CD4-positive, alpha-beta T cell treated with Interleukin-21 for 1 hour (primary cell): ENCODE measurements around the gene HNF4A.
"Not testable (repeated sequence)": the region's sequence is repeated elsewhere in the genome, so short reads cannot be mapped to it uniquely, and the experiment has no call there.

Source experiments
- DNase-seq: peaks from one replicate; pipeline ENCODE4 v3.0.0-alpha.2; 2020

The HNF4A gene

GRCh38 chr20:44355498-44356352 is at the start of gene HNF4A:
Gene HNF4A, plus strand, starts transcription at chr20:44355699. Its CDS starts 106 bp downstream, at chr20:44355805.
- DNase-seq: no peak

GRCh38 chr20:44306927-44307326 is 48.6 kb upstream of the HNF4A start:
- no peak for DNase-seq

- no peak for DNase-seq
Measured at GRCh38 chr20:44309763-44310663, 45.5 kb upstream of the HNF4A start.

DNA sequence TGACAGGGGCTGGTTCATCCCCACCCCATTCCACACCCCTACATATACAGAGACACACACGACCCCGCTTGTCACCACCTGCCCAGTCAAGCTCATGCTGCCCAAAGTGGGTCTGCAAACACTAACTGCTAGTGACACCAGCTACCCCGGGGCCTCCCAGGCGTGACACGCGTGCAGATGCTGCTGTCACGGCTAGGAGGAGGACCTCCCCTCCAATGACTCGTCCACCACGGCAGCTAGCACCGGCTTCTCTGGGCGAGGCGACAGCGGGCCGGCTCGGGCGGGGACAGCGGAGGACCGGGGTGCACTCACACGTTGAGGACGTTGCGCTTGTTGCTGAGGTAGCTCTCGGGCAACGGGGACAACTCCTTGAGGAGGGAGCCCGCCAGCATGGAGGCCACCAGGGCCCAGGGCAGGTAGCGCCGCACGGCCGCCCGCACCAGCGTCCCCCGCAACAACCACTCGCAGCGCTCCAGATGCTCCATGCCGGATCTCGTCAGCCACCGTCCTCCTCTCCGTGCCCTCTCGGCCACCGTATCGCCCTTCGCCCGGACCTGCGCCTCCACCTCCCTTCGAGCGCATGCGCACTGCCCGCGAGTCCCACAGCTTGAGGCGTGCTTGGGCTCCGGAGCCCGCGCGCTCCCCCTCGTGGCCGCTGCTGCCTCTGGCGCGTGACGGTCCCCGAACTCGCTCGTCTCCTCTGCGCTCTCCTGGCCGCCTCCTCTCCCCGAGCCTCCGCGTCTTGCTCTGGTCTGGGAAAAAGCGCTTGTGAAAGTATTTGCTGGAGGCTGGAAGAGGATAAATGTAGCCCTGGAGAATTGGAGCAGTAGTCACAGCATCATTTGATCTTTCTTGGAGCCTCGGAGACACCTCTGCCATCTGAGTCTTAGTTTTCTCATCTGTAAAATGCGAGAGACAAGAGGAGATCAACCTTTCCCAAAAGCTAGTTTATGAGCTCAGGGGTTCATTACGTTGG is 44.5 kb upstream of the HNF4A start, which contains the start of gene FITM2:
Gene FITM2 (minus strand): TSS at position 539 of the 976 bp plus-strand sequence. CDS start 54 bp downstream, at position 485.
- DNase-seq: peak; percentile 98

- no peak for DNase-seq
Measured at GRCh38 chr20:44314870-44315269, 40.6 kb upstream of the HNF4A start.

- DNase-seq: no peak
Measured at GRCh38 chr20:44319839-44320422, 35.6 kb upstream of the HNF4A start.

DNA sequence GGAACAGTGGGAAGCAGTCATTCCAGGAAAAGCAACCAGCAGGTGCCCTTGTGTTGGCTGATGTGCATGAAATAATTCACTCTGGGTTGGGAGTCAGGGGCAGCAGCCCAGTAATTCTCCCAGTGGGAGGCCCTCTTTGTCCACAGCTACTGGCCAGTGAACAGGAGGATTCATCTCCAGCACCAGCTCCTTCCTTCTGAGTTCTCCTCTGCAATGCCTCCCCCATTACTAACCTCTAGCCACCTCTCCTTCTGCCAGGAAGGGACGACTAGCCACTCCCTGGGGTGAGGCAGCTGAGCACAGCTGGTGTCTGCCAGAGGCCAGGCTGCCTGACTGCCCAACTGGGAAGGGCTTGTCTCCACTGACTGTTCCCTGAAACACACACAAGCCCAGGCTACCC is 31.2 kb upstream of the HNF4A start:
- DNase-seq: no peak

GRCh38 chr20:44326391-44327159 is 28.9 kb upstream of the HNF4A start:
- DNase-seq: no peak

- DNase-seq: not testable (repeated sequence)
Measured at GRCh38 chr20:44327748-44328147, 27.8 kb upstream of the HNF4A start.

DNA sequence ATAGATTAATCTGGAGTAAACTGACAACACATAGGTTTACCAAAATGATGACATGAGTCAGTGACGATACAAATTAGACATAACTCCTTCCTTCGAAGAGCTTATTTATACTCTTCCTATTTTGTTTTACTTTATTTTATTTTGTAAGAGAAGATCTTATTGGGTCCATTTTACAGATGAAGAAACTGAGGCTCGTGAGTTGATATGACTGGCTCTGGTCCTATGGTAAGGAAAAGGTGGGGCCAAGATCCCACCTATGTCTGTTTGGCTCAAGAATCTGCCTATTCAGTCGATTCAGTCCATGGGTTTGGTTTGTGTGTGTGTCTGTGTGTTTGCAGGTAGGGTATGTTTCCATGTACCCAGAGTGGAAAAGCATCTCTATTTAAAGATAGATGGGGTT is 27.1 kb upstream of the HNF4A start:
- DNase-seq: no peak

- DNase-seq: no peak
Measured at GRCh38 chr20:44331201-44331600, 24.3 kb upstream of the HNF4A start.

GRCh38 chr20:44334306-44334705 is 21.2 kb upstream of the HNF4A start:
- no peak for DNase-seq

DNA sequence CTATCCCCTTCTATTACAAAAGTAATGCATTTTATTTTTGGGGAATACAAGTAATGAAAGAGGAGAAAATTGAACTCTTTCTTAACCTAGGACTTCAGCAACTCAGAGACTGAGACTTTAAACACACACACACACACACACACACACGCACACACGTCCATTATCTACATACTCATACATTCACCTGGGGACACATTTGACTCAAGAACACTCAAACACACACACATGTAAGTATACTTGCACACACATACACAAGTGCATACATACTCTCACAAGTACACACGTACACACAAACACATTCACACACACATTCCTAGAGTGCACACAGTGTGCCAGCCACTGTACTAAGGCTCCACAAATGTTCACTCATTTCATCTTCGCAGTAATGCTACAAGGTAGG is 20.8 kb upstream of the HNF4A start:
- DNase-seq: no peak

DNA sequence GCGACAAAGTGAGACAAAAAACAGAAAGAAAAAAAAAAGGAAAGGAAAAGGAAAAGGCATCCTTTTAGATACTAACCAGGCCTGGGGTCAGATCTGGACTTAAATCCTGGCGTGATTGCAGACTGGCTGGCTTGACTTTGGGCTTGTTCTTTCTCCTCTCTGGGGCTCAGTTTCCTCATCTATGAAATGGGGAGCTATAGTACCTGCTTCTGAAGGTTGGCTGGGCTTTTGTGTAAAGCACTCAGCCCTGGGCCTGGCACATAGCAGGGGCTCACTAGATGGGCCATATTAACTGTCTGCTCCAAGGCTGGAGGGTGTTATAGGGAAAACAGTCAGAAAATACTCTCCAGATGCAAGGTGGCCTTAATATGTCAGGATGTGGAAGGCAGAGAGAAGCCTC is 19.8 kb upstream of the HNF4A start:
- DNase-seq: no peak

- no peak for DNase-seq
Measured at GRCh38 chr20:44336086-44336485, 19.4 kb upstream of the HNF4A start.

DNA sequence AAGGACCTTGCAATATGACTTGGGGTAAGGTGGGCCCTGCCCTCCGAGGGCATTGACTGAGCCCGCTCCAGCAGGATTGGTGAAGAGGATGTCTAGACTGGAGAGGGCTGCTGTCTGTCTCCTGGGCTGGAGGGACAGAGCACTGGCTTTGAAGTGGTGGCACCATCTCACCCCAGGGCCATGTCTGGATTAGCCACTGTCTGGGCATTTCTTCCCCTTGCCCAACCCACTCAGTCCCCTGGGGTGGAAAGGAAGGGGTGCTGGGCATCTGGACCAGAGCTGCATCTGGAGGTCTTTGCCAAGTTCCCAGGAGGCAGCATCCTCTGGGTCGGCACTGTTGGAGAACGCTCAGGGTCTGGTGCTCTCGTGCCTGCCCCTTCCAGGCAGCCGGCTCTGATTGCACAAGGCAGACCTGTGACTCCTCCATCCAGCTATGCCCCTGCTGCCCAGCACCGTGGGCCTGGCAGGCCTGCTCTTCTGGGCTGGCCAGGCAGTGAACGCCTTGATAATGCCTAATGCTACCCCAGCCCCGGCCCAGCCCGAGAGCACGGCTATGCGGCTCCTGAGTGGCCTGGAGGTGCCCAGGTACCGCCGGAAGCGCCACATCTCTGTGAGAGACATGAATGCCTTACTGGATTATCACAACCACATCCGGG is 18.6 kb upstream of the HNF4A start, which contains the start of gene R3HDML:
Gene R3HDML (plus strand): TSS at position 319 of the 656 bp plus-strand sequence. CDS start 115 bp downstream, at position 434.
- no peak for DNase-seq

DNA sequence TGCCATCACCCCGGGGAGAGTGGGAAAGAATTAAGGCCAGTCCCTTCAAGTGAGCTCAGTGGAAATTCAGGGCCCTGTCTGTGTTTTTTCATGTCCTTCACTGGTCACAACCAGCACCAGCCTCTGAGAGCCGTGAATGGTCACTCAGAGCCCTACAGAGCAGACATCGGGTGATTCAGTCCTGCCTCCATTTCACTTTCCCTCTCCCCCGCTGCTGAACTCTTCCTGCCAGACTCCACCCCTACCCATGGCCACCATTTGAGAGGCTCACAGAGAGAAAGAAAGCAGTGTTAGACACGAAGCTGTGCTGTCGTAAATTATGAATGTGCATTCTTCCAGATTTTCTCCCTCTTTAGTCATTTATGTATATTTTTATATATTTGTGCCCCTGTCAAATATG is 13.3 kb upstream of the HNF4A start:
- no peak for DNase-seq

DNA sequence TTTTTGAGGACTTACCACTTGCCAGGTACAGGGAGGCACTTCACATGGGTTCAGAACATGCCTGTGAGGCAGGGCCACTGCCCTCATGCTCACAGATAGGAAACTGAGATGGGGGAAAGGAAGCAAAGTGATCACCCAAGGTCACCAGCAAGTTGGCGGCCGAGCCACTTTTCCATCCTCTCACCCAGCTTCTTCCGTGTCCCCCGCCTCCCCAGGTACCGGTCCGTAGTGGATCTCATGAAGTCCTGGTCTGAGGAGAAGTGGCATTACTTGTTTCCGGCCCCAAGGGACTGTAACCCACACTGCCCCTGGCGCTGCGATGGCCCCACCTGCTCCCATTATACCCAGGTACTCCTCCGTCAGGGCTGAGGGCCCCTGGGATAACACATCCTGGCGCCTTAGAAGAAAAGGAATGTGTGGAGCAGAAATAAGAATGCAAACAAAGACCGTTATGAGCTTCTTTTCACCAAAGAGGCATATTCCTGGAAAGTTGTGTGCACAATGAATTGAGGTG is 12.3 kb upstream of the HNF4A start:
- no peak for DNase-seq

- DNase-seq: no peak
Measured at GRCh38 chr20:44344723-44345122, 10.8 kb upstream of the HNF4A start.

- no peak for DNase-seq
Measured at GRCh38 chr20:44345147-44345546, 10.4 kb upstream of the HNF4A start.
